ENCODE measurements around the gene GALNT7. TPM values are rescaled to one million over a fixed set of nuclear protein-coding genes. Genes with fewer than 3 reads are reported as not detected.

The GALNT7 gene
- total and polyA plus RNA-seq, 2 of the 13 experiments (the other 11 are each of a cell fraction or from before 2014, with no cell fraction given) = 0.08 to 0.13 TPM

- TF ChIP-seq ZZZ3 (CRISPR knock-in tag; IDR thresholded peaks at IDR 0.05; ENCODE audit: borderline replicate concordance) = no peak
These were observed 80.1 kb downstream of the GALNT7 start (continued) for GRCh38 chr4:173248690-173249089.

DNA sequence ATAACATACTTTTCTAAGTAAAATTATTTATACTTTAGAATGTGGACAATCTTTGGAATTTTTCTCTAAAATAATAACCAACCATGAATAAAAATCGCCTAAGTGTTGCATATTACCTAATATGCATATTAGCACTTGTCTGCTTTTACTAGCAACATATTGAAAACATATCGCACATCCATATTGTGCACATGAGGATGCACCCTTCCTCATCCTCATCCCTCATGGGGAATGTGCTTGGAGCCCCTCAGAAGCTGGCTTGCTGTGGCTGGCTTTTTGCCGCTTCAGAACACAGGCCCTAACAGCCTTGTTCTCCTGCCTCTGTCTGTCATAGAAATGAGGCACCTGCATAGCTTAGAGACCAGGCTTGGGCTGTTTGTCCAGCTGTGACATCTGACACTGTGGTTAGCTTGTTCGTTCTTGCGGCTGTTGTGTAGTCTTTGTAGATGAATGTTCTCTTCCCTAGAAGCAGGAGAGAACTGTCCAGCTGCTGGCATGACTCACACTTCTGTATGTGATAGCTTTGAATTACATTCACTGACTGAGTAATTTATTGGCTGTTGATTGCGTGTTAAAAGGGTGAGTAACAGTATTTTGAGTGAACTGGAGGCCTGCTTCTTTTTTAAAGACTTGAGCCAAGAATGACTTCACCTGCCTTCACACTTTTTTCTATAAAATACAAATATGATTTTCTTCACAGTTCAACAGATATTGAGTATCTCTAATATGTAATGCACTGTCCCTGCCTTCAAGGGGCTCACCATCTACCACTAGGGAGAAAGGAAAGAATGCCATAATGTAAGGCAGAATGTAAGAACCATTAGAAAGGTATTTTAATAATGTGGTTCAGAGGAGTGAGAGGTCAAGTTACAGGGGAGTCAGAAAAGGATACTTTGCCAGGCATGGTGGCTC is 83.7 kb downstream of the GALNT7 start:
- POLR2A ChIA-PET = interaction anchor here (0.6 kb wide), 1 partner anchor 118 kb away, joined by 4 read pairs; the partner anchor contains the start of gene SAP30
- no TSS peak for BruUV-seq (replicated peaks)
- 0% methylated on average over 6 of the region's 6 CpGs for WGBS (ENCODE audit: low lambda C conversion rate)
- FAIRE-seq = no peak
- no peaks in the 10 kb centered on the region for H3K9me3 ChIP-seq (ENCODE audit: low read length)
- in situ Hi-C loops (cut with HindIII; ENCODE audit: extremely low pct_ligation_motif_present, low pct_unique_long_range_greater_than_20kb) (no loop called here), intact Hi-C loops (cut with micrococcal nuclease; ENCODE audit: unreplicated experiment) (no loop called here)
- H4K20me1 ChIP-seq (ENCODE audit: insufficient read depth, low read length) = no peaks in the 10 kb centered on the region
- no peaks in the 10 kb centered on the region for H3K4me1 ChIP-seq (ENCODE audit: insufficient read depth, low read length)
- CTCF ChIA-PET (ENCODE audit: low intra/inter-chr PET ratio, low total read pairs) = no interaction called here
- no peaks in the 10 kb centered on the region for H3K79me2 ChIP-seq (ENCODE audit: insufficient read depth, low read length)
- H3K9ac ChIP-seq (ENCODE audit: insufficient read depth, low read depth, low read length) = no peak overlapping the region
- no peaks in the 10 kb centered on the region for H3K36me3 ChIP-seq (replicated peaks in 1 of 2; ENCODE audit: control insufficient read depth in 1 of 2, insufficient read depth in 2 of 2, low read length in 2 of 2)
- no peaks in the 10 kb centered on the region; a peak in 2 of 5 replicates for H3K27me3 ChIP-seq (ENCODE audit: control insufficient read depth in 1 of 2, insufficient read depth in 2 of 2, low read length in 2 of 2)
- peak; percentile 22 for DNase-seq (ENCODE audit: low spot score)
- no peak overlapping the region for H3K4me2 ChIP-seq (ENCODE audit: low read depth, low read length)
- no peak overlapping the region for H2AFZ ChIP-seq (ENCODE audit: low read length)
- no peak overlapping the region for H3K27ac ChIP-seq (ENCODE audit: extremely low read length, insufficient read depth, low read length)
- peak; percentile 50 for ATAC-seq
- H3K4me3 ChIP-seq (replicated peaks in 1 of 3; ENCODE audit: insufficient read depth in 1 of 3, low read depth in 2 of 3, low read length in 3 of 3) = no peak overlapping the region
- TF ChIP-seq MIER2 (CRISPR knock-in tag; IDR thresholded peaks at IDR 0.05) (peak; percentile 67; the same call in 1 of the 2 replicates), NR2F1 (CRISPR knock-in tag; IDR thresholded peaks at IDR 0.05) (0 out of 4 replicates have a peak, but pooled peaks of 1 of the 2 experiments have one; percentile 19), ZNF274 (CRISPR knock-in tag; IDR thresholded peaks at IDR 0.05) (no peak), MBD4 (IDR thresholded peaks at IDR 0.05; ENCODE audit: borderline replicate concordance, low read length) (no peak)
- TF ChIP-seq, protein P1, sequence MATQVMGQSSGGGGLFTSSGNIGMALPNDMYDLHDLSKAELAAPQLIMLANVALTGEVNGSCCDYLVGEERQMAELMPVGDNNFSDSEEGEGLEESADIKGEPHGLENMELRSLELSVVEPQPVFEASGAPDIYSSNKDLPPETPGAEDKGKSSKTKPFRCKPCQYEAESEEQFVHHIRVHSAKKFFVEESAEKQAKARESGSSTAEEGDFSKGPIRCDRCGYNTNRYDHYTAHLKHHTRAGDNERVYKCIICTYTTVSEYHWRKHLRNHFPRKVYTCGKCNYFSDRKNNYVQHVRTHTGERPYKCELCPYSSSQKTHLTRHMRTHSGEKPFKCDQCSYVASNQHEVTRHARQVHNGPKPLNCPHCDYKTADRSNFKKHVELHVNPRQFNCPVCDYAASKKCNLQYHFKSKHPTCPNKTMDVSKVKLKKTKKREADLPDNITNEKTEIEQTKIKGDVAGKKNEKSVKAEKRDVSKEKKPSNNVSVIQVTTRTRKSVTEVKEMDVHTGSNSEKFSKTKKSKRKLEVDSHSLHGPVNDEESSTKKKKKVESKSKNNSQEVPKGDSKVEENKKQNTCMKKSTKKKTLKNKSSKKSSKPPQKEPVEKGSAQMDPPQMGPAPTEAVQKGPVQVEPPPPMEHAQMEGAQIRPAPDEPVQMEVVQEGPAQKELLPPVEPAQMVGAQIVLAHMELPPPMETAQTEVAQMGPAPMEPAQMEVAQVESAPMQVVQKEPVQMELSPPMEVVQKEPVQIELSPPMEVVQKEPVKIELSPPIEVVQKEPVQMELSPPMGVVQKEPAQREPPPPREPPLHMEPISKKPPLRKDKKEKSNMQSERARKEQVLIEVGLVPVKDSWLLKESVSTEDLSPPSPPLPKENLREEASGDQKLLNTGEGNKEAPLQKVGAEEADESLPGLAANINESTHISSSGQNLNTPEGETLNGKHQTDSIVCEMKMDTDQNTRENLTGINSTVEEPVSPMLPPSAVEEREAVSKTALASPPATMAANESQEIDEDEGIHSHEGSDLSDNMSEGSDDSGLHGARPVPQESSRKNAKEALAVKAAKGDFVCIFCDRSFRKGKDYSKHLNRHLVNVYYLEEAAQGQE (IDR thresholded peaks at IDR 0.05; ENCODE audit: borderline replicate concordance in 1 of 2, low read depth in 1 of 2, low read length in 2 of 2) = peak in 1 of 2 experiments; percentile 78; a peak in 2 of 4 replicates

All from HepG2 (cell line).